ENCODE results near the gene TNNT2.

TNNT2 gene

DNA sequence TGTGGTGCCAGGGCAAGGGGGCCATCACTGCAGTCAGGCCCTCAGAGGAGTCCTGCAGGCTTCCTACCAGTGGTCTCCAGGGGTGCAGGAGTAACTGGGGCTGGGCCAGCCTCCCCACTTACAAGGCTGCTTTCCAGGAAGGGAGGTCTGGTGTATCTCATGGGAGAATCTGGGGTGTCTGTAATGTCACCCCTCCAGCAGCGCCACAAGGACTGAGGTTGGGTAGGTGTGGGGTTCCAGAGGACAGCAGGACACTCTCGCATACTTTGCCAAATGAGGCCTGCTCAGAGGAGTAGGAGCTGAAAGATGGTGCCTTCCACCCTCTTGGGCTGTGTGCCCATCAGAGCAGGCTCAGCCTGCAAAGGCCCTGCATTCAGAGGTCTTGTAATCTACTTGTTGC is 46.9 kb downstream of the TNNT2 start:
- DNase-seq: no peak

GRCh38 chr1:201329801-201330200 is 47.7 kb downstream of the TNNT2 start:
- DNase-seq: no peak

DNA sequence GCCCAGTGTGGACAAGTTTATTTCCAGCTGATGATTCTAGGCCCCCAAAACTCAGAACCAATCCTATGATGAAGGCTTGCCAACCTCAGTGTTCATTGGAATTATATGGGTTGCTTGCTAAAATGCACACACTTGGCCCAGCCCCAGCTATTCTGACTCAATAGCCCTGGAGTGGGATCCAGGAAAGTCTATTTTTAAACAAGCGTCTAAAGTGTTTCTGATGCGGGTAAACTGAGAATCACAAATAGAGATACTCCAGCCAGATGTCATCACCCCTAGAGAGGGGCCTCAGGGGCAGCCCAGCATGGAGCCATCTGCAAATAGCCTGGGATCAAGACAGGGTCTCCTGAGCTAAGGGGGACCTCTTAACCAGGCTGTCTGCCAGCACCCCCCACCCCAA is 48.2 kb downstream of the TNNT2 start:
- no peak for DNase-seq

DNA sequence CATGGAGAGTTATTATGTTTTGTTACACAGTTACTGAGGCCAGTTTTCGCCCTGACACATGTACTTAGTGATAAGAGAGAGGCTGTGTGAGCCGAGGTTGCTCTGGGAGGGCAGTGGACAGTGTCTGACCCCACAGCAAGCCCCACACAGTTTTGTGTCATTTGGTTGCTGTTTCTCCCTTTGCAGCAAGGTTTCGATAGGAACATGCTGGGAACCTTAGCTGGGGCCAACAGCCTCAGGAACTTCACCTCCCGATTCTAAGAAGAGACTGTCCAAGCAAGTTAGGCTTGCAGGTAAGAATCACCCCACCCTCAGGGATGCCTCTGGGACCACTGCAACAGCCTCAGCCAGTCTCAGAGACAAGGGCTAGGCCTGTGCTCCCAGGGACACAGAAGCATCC is 48.9 kb downstream of the TNNT2 start:
- DNase-seq: no peak

- DNase-seq: no peak
Measured at GRCh38 chr1:201327687-201328240, 49.7 kb downstream of the TNNT2 start.

DNA sequence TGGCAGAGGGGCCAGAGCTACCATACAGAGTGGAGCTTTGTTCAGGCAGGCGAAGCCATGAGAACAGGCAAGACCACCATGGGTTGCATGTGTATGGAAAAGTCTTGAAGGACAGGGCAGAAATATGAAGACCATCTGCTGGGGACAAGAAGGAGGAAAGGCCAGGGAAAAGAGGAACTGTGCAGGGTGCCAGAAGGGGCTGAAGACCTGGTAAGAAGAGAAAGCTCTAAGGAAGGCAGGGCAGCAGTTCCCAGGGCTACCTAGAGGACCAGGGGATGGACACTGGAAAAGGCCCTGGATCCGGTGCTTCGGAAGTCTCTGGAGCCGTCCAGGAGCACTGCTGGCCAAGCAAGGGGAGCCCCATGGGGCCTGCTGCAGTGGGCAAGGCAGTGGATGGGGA is 50.8 kb downstream of the TNNT2 start:
- no peak for DNase-seq

GRCh38 chr1:201325678-201326060 is 51.8 kb downstream of the TNNT2 start:
- no peak for DNase-seq

GRCh38 chr1:201324821-201325677 is 52.4 kb downstream of the TNNT2 start:
- DNase-seq: no peak

DNA sequence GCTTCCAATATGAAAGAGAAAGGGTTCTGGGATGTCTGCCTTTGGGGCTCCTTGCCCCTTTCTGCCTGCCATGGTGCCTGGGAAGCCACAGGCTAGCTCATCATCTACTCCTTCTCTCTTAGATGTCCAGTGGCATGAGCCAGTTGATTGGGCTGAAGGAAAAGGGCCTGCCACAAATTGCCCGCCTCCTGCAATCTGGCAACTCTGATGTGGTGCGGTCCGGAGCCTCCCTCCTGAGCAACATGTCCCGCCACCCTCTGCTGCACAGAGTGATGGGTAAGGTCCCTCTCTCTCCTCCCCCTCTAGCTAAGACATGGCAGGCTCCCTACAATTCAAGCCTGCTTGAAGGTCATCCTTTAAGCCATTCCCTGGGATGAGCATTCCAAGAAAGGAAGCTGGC is 53.2 kb downstream of the TNNT2 start:
- DNase-seq: no peak

GRCh38 chr1:201322653-201323510 is 54.6 kb downstream of the TNNT2 start:
- DNase-seq: no peak

DNA sequence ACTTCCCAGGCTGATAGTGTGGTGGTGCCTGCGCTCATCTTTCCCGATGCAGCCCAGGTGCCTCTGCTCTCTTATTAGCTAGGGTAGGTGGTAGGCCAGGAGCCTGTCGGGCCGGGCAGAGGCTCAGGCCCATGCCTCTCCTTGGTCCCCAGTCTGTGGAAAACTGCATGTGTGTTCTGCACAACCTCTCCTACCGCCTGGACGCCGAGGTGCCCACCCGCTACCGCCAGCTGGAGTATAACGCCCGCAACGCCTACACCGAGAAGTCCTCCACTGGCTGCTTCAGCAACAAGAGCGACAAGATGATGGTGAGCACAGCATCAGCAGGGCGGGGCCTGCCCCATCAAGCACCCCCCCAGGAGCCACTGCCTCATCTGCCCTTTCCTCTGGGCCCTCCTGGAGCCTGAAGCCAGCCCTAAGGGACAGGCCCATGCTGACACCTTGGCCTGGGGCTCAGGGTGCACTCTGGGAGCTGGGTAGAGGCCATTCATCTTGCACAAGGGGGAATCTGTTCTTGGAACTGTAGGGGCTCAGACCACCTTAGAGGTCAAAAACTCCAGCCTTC is 55.6 kb downstream of the TNNT2 start:
- no peak for DNase-seq

DNA sequence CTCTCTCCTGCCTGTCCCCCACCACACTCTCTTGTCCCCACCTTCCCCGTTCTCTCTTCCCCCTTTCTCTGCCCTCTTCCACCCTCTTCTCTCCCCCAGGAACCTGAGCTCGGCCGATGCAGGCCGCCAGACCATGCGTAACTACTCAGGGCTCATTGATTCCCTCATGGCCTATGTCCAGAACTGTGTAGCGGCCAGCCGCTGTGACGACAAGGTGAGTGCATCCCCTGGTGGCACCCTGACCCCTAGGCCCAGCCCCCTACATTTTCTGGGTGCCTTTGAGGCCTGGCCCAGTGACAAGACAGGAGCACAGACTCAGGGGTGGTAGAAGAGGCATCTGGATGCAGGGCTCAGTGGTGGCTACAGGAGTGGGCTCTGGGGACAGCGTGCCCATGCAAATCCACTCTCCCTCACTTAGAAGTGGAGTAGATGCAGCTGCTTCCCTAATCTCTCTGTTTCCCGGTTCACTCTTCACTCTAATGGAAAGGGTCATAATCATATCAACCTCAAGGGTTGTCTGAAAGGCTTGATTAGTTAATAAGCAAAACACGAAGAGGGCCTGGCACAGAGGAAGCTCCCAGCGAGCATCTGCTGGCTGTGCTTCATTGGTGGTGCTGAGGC is 57.2 kb downstream of the TNNT2 start:
- DNase-seq: no peak

DNA sequence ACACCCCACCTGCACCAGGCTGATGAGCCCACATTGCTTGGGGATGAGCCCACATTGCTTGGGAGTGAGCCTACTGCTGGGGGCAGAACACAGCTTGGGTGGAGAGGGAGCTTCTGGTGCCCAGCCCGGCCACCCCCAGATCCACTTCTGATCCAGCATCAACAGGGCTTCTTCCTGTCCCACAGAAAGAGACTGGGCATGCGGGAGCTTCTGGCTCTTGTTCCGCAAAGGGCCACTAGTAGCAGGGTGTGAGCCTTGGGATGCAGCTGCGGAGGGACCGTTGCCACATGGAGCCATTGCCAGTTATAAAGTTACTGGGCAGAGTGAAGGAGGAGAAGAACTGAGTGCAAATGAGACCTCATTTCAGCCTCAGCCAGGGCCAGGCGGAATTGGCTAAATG is 57.8 kb downstream of the TNNT2 start:
- DNase-seq: no peak

- no peak for DNase-seq
Measured at GRCh38 chr1:201318504-201319340, 58.8 kb downstream of the TNNT2 start.

DNA sequence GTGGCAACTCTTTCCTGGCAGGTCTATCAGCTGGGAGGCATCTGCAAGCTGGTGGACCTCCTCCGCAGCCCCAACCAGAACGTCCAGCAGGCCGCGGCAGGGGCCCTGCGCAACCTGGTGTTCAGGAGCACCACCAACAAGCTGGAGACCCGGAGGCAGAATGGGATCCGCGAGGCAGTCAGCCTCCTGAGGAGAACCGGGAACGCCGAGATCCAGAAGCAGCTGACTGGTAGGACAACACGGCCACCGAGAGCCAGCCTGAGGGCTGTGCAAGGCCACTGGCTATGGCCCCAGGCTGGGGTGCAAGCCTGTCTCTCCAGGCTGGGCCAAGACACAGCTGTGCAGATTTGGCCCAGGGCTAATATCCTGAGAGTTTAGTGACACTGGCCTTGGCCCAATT is 59.9 kb downstream of the TNNT2 start:
- DNase-seq: no peak

DNA sequence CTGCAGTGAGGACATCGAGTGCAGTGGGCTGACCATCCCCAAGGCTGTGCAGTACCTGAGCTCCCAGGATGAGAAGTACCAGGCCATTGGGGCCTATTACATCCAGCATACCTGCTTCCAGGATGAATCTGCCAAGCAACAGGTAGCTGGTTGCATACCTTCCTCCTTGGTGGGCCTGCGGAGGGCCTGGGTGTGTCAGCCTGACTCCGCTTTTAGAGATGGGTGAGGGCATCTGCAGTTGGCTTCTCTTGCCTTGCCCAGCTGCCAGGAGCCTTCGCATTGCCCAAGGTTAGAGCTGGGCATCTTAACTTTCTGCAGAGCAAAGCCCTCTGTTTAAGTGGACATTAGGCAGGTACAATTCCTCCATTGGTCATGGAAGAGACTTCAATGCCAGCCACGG is 60.9 kb downstream of the TNNT2 start:
- DNase-seq: no peak

GRCh38 chr1:201313086-201313485 is 64.4 kb downstream of the TNNT2 start:
- no peak for DNase-seq

DNA sequence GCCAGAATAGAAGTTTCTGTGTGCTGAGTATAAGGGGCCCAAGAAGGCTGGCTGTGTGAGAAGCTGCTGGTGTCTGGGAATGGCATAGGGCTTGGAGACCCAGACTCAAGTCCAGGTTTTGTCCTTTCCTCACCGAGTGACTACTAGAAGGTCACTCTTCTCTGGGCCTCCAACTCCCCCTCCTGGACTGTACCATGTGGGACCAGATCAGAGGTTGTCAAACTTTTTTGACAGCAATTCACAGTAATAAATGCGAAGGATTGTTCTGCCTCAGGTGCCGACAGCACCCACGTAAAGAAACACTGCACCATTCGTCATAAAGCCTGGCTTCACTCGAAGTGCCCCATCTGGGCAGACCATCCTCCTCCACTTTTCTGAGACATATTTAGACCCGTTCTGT is 65.2 kb downstream of the TNNT2 start:
- DNase-seq: no peak

DNA sequence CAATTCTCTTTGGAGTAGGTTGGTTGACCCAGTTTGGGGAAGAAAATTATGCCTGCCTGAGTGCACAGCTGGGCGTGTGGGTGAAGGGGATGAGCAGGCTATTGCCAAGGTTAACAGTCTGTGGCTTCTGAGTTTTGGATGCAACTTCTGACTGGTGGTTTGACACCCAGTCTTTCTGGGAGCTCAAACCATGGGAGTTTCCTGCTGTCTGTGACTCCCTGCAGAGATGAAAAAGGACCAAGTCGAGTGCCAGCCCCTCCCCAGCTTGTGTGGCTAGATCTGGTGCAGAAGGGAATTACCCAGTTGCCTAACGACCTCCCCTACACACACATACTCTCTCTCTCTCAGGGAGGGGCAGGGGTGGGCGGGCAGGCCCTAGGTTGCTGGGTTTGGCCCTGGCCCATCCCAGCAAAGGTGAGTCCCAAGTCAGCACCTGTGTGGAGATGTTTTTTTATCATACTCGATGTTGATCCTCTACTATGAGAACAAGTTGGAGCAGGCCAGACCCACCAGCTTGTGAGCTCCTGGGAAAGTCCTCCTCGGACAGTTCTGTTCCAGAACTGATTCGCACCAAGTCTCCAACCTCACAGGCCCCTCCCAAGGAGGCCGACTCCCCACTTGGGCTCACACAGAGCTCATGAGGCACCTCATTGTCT is 66.0 kb downstream of the TNNT2 start:
- no peak for DNase-seq

DNA sequence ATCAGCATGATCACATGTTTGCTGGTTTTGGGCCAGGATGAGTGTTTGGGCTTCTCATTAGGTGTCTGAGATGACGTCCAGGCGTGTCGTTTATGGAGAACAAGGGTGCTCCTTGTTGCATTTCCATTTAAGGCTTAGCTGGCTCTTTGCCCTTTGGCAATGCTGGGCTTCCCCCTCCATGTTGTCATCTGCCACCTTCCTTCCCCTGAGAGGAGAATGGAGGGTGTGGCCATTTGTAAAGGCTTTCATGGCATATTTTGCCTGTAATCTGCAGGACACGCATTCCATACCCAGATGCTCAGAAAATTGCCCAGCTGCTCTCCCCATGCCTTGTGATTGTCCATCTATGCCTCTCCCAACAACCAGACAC is 66.5 kb downstream of the TNNT2 start:
- DNase-seq: no peak

- DNase-seq: no peak
Measured at GRCh38 chr1:201310251-201310985, 67.1 kb downstream of the TNNT2 start.

Measured in NCI-H1417 treated with DMSO at 0.1 percent for 48 hours (cell line).